Pancreas (tissue), 10 donors: ENCODE data around the gene NQO2. TPM values are rescaled to one million over a fixed set of nuclear protein-coding genes. Genes with fewer than 3 reads are reported as not detected.

Experiments used
- ATAC-seq, 4 donors: fragments of 200-7000 bp; cut with Tn5 transposase; one replicate each; pipeline versions ENCODE4 v1.8.0 to v1.9.1; 2020; ENCODE audit warnings: mild to moderate bottlenecking in 4 of 4, moderate library complexity in 4 of 4
- DNase-seq, 6 donors: peaks; one replicate each; pipeline ENCODE4 v3.0.0-alpha.2; 2020
- FAIRE-seq: peaks from 2 replicates; lab custom pipeline; 2012; peaks lifted over from hg19 to GRCh38; lab: Jason Lieb, UNC
- H3K27ac ChIP-seq, 4 donors: fragments of 200-600 bp; sonication (generic); 1 replicate in 3 of 4; 2 replicates in 1 of 4; pipeline versions ENCODE4 v1.5.0 to v1.8.0; 2020
- H3K27me3 ChIP-seq, 4 donors: fragments of 200-600 bp; one replicate each; pipeline ENCODE4 v1.8.0; 2021
- H3K36me3 ChIP-seq, 3 donors: fragments of 200-600 bp; sonication (generic) in 1 of 3; one replicate each; pipeline versions ENCODE4 v1.5.0 to v1.8.0; 2020 to 2021
- H3K4me1 ChIP-seq, 3 donors: fragments of 200-600 bp; one replicate each; pipeline ENCODE4 v1.8.0; 2021
- H3K4me3 ChIP-seq, 4 donors: fragments of 200-600 bp; sonication (generic) in 2 of 4; one replicate each; pipeline versions ENCODE4 v1.5.0 to v1.8.0; 2020 to 2021
- H3K9me3 ChIP-seq, 4 donors: fragments of 200-600 bp; one replicate each; pipeline ENCODE4 v1.8.0; 2021
- CTCF ChIP-seq, 4 donors: fragments of 200-600 bp; sonication (generic) in 3 of 4; IDR thresholded peaks; one replicate each; pipeline versions ENCODE4 v1.5.0 to v1.8.0; 2021; ENCODE audit warnings: antibody characterized with exemption in 4 of 4
- WGBS, 2 donors: extraction: QIAGEN DNeasy Blood & Tissue Kit; methylation state at CpG; one replicate each; pipeline ENCODE4 v1.1.7; 2013; 5-methylcytosine and 5-hydroxymethylcytosine counted together
- intact Hi-C, 3 donors: fragments of 100-400 bp; cut with DNase I; formaldehyde crosslinking; loops; one replicate each; pipeline versions ENCODE4 v1.11.1 to v1.14.2; 2022
- polyA plus RNA-seq, 2 donors: library from polyadenylated mRNA; stranded (reverse); fragments of 200-250 nt; gene quantifications; one replicate each; pipeline ENCODE4 v1.2.3, GENCODE V29; 2013
- total RNA-seq, 6 donors: library from RNA; stranded (reverse); fragmentation: NEBNext Ultra II Directional in 4 of 6; extraction: Animal tissue kit (Norgen Biotek cat#: 25700) in 4 of 6; gene quantifications; one replicate each; pipeline versions ENCODE4 v1.2.1 to v1.2.4, GENCODE V29; 2021 to 2023
- donor health status: healthy with polysubstance abuse.
- donor health status: DM: no; HTN: no; CAD: no; lungs with moderate emphysema.
- donor health status: DM: no; HTN: no; CAD: no.
- donor health status: control.
- donor health status: control.
- donor health status: Bipolar disorder and iron deficiency.
- donor health status: DM: yes; HTN: yes; CAD: no.
- donor health status: DM: no; HTN: no; CAD: no.
- donor health status: DM: no; HTN: no; CAD: no.
- donor health status: DM: yes; HTN: yes; CAD: no.

The NQO2 gene
- total and polyA plus RNA-seq, 8 donors, result 12.7 to 23.0 (median 21.1) TPM

- no peaks in the 10 kb centered on the region for H3K9me3 ChIP-seq
- ATAC-seq, result no peak
- DNase-seq, result no peak
- peaks cover 6 to 15% (median 9%) of the 10 kb centered on the region in 3 donors for H3K4me1 ChIP-seq
- no peak for TF ChIP-seq CTCF (IDR thresholded peaks at IDR 0.05)
- no peaks in the 10 kb centered on the region for H3K36me3 ChIP-seq
- intact Hi-C loops, result no loop called here
- WGBS, 2 donors, result 98 to 99% methylated on average over 7 of the region's 7 CpGs
- no peak for FAIRE-seq
- no peak overlapping the region for H3K27ac ChIP-seq
- no peak overlapping the region for H3K4me3 ChIP-seq
- H3K27me3 ChIP-seq, result no peaks in the 10 kb centered on the region
These were observed 31.8 kb upstream of the NQO2 start for GRCh38 chr6:2967936-2968335.

GRCh38 chr6:2968600-2969135 lies 31.0 kb upstream of the NQO2 start:
- no peak for TF ChIP-seq CTCF (IDR thresholded peaks at IDR 0.05)
- Histone ChIP-seq H3K36me3 (no peaks in the 10 kb centered on the region), H3K27ac (no peak overlapping the region), H3K4me1 (peaks cover 0 to 14% (median 8%) of the 10 kb centered on the region in 3 donors), H3K4me3 (no peak overlapping the region), H3K9me3 (no peaks in the 10 kb centered on the region), H3K27me3 (no peaks in the 10 kb centered on the region)
- DNase-seq (no peak), FAIRE-seq (no peak), ATAC-seq (no peak)
- 74 to 79% methylated on average over 8 of the region's 8 CpGs for WGBS, 2 donors
- intact Hi-C loops, result no loop called here

- DNase-seq, result no peak
- no peak for FAIRE-seq
- no peak for ATAC-seq
- no peak overlapping the region for H3K4me3 ChIP-seq
- H3K9me3 ChIP-seq, result no peaks in the 10 kb centered on the region
- H3K4me1 ChIP-seq, result peaks cover 0 to 14% (median 8%) of the 10 kb centered on the region in 3 donors
- TF ChIP-seq CTCF (IDR thresholded peaks at IDR 0.05), result no peak
- H3K36me3 ChIP-seq, result no peaks in the 10 kb centered on the region
- H3K27ac ChIP-seq, result no peak overlapping the region
- intact Hi-C loops, result no loop called here
- 91 to 93% methylated on average over 3 of the region's 3 CpGs for WGBS, 2 donors
- no peaks in the 10 kb centered on the region for H3K27me3 ChIP-seq
These were observed 30.1 kb upstream of the NQO2 start for GRCh38 chr6:2969549-2969948.

- peak in 1 of 6 donors; percentile 33 for DNase-seq
These were observed 29.5 kb upstream of the NQO2 start for GRCh38 chr6:2970034-2970685.

More at GRCh38 chr6:2970034-2970685, 29.5 kb upstream of the NQO2 start:
- Histone ChIP-seq H3K4me3 (peak overlapping the region in 3 of 4 donors; percentile 63 to 90 (median 79)), H3K4me1 (peaks cover 0 to 14% (median 8%) of the 10 kb centered on the region in 3 donors), H3K27me3 (no peaks in the 10 kb centered on the region), H3K27ac (peak overlapping the region in 2 of 4 donors; percentile 96 to 97), H3K9me3 (no peaks in the 10 kb centered on the region), H3K36me3 (no peaks in the 10 kb centered on the region)
- ATAC-seq (no peak), FAIRE-seq (no peak)
- no peak for TF ChIP-seq CTCF (IDR thresholded peaks at IDR 0.05)
- intact Hi-C loops, result no loop called here
- 26 to 27% methylated on average over 10 of the region's 10 CpGs for WGBS, 2 donors
